Measurements from ENCODE around the gene UBXN6.

DNA sequence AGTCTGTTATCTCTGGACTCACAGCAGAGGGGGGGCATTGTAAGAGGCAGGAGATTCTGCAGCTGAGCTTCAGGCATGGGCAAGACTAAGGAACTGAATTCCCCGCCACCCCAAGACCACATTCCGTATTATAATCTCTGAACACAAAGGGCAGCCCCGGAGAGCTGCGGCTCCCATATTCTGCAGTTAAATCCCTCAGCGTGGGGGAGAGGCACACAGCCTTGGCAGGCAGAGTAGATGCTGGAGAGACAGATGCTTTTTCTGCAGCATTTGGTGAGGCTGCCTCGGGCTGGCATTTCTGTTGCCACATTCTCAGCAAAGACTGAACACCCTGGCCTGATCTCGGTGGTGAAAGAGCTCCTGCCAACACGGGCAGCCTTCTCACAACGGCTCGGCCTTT is 42.2 kb downstream of the UBXN6 start:
- TF ChIP-seq, protein P1, sequence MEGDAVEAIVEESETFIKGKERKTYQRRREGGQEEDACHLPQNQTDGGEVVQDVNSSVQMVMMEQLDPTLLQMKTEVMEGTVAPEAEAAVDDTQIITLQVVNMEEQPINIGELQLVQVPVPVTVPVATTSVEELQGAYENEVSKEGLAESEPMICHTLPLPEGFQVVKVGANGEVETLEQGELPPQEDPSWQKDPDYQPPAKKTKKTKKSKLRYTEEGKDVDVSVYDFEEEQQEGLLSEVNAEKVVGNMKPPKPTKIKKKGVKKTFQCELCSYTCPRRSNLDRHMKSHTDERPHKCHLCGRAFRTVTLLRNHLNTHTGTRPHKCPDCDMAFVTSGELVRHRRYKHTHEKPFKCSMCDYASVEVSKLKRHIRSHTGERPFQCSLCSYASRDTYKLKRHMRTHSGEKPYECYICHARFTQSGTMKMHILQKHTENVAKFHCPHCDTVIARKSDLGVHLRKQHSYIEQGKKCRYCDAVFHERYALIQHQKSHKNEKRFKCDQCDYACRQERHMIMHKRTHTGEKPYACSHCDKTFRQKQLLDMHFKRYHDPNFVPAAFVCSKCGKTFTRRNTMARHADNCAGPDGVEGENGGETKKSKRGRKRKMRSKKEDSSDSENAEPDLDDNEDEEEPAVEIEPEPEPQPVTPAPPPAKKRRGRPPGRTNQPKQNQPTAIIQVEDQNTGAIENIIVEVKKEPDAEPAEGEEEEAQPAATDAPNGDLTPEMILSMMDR (IDR thresholded peaks at IDR 0.05; ENCODE audit: borderline replicate concordance, extremely low read depth, low read length, poor library complexity, severe bottlenecking), result no peak
- no peak for TF ChIP-seq EZH2 (IDR thresholded peaks at IDR 0.05; ENCODE audit: borderline replicate concordance, low read depth, low read length, severe bottlenecking)

All from DND-41 (cell line).